SK-N-SH treated with all-trans-retinoic acid at 6 μM for 48 hours (cell line): ENCODE results near the gene STK32B.

ENCODE experiments used
- ARNTL ChIP-seq: fragments of 450-650 bp; formaldehyde crosslinking; IDR thresholded peaks from 2 replicates; pipeline ENCODE4 v1.5.0; 2020; ENCODE audit warnings: low read depth, mild to moderate bottlenecking, moderate library complexity, borderline replicate concordance
- ISL1 ChIP-seq: fragments of 250-450 bp; sonication (Bioruptor Pico); IDR thresholded peaks from 2 replicates; pipeline ENCODE4 v2.1.2; 2022; ENCODE audit warnings: mild to moderate bottlenecking, moderate library complexity
- RARB ChIP-seq: fragments of 250-450 bp; sonication (Bioruptor Pico); IDR thresholded peaks from 2 replicates; pipeline ENCODE4 v1.8.0; 2021; ENCODE audit warnings: mild to moderate bottlenecking, moderate library complexity
- SNAI2 ChIP-seq: fragments of 250-450 bp; sonication (Bioruptor Pico); IDR thresholded peaks from 2 replicates; pipeline ENCODE4 v1.5.0; 2020; ENCODE audit warnings: mild to moderate bottlenecking, moderate library complexity
- TOX ChIP-seq: fragments of 250-450 bp; sonication (Bioruptor Pico); IDR thresholded peaks from 2 replicates; pipeline ENCODE4 v1.8.0; 2021; ENCODE audit warnings: mild to moderate bottlenecking, moderate library complexity, borderline replicate concordance
- ZNF8 ChIP-seq: fragments of 450-650 bp; formaldehyde crosslinking; IDR thresholded peaks from 2 replicates; pipeline ENCODE4 v1.5.0; 2020; ENCODE audit warnings: mild to moderate bottlenecking, moderate library complexity

- TF ChIP-seq ISL1 (CRISPR knock-in tag) = no peak
- TF ChIP-seq ARNTL (CRISPR knock-in tag) = no peak
- no peak for TF ChIP-seq RARB
- TF ChIP-seq TOX = no peak
- no peak for TF ChIP-seq ZNF8
- TF ChIP-seq SNAI2 (CRISPR knock-in tag) = no peak
These were observed 437.1 kb downstream of the STK32B start for GRCh38 chr4:5488413-5488812.
